Thoracic aorta (tissue), 2 donors: Measurements from ENCODE around the gene SGCD. TPM values are rescaled to one million over a fixed set of nuclear protein-coding genes. Genes with fewer than 3 reads are reported as not detected.

Experiments
- ATAC-seq: fragments of 150-250 bp; one replicate; pipeline ENCODE4 v1.8.0; 2017; ENCODE audit warnings: low read depth; ENCODE audit not compliant: insufficient number of reproducible peaks, low FRiP score
- DNase-seq: peaks from one replicate; pipeline ENCODE4 v3.0.0-alpha.2; 2020; ENCODE audit warnings: low spot score
- H3K27ac ChIP-seq, 2 donors: fragments of 200-600 bp; sonication (generic); 1 replicate in 1 of 2; 2 replicates in 1 of 2; pipeline ENCODE4 v1.5.1; 2016; ENCODE audit warnings: mild to moderate bottlenecking in 2 of 2, moderate library complexity in 2 of 2
- H3K27me3 ChIP-seq: fragments of 200-600 bp; sonication (generic); replicated peaks from 2 replicates; pipeline ENCODE4 v1.6.0; 2016; ENCODE audit warnings: mild to moderate bottlenecking; ENCODE audit not compliant: insufficient read depth
- H3K36me3 ChIP-seq: fragments of 200-600 bp; sonication (generic); one replicate; pipeline ENCODE4 v1.5.1; 2016
- H3K4me1 ChIP-seq, 2 donors: fragments of 200-600 bp; sonication (generic); 1 replicate in 1 of 2; 2 replicates in 1 of 2; pipeline versions ENCODE4 v1.5.1 to v1.6.0; 2016; ENCODE audit warnings: low read depth in 2 of 2, mild to moderate bottlenecking in 1 of 2; ENCODE audit not compliant: control insufficient read depth in 1 of 2
- H3K4me3 ChIP-seq: fragments of 200-600 bp; sonication (generic); 2 replicates; pipeline ENCODE4 v1.5.1; 2016; ENCODE audit warnings: mild to moderate bottlenecking
- H3K9me3 ChIP-seq: fragments of 200-600 bp; sonication (generic); 2 replicates; pipeline ENCODE4 v1.5.1; 2016
- total RNA-seq, 2 donors: library from RNA; depleted of rRNA; stranded (reverse); fragments of >200 nt; gene quantifications; one replicate each; pipeline versions ENCODE4 v1.1.0 to v1.2.3, GENCODE V29; 2016
- TF ChIP-seq, protein P1 (sequence below): fragments of 200-600 bp; sonication (generic); IDR thresholded peaks from one replicate; pipeline ENCODE4 v1.5.1; 2019; ENCODE audit warnings: antibody characterized with exemption

Gene SGCD
- total RNA-seq, 2 donors from 2014 or later, result 20.4 to 40.3 TPM

DNA sequence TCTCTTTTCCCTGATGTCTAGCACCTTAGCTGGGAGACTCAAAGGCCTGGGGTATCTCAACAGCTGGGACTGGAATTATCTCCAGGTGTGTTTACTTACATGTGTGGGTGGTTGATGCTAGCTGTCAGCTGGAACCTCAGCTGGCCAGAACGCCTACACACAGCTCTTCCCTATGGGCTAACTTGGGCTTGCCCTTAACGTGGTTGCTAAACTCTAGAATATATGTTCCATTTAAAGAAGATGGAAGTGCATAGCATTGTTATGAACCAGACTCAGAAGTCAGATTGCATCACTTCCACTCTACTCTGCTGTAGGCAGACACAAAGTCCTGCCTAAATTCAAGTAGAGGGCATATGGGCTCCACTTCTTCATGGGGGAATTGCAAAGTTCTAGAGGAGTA, 29.3 kb downstream of the SGCD start:
- Histone ChIP-seq H3K27me3 (no peaks in the 10 kb centered on the region), H3K27ac (no peak overlapping the region), H3K9me3 (no peaks in the 10 kb centered on the region), H3K36me3 (no peaks in the 10 kb centered on the region), H3K4me3 (no peak overlapping the region), H3K4me1 (no peaks in the 10 kb centered on the region)
- no peak for ATAC-seq
- no peak for DNase-seq
- TF ChIP-seq, protein P1, sequence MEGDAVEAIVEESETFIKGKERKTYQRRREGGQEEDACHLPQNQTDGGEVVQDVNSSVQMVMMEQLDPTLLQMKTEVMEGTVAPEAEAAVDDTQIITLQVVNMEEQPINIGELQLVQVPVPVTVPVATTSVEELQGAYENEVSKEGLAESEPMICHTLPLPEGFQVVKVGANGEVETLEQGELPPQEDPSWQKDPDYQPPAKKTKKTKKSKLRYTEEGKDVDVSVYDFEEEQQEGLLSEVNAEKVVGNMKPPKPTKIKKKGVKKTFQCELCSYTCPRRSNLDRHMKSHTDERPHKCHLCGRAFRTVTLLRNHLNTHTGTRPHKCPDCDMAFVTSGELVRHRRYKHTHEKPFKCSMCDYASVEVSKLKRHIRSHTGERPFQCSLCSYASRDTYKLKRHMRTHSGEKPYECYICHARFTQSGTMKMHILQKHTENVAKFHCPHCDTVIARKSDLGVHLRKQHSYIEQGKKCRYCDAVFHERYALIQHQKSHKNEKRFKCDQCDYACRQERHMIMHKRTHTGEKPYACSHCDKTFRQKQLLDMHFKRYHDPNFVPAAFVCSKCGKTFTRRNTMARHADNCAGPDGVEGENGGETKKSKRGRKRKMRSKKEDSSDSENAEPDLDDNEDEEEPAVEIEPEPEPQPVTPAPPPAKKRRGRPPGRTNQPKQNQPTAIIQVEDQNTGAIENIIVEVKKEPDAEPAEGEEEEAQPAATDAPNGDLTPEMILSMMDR, result no peak

GRCh38 chr5:156359476-156359875, 32.5 kb downstream of the SGCD start:
- DNase-seq (no peak), ATAC-seq (no peak)
- Histone ChIP-seq H3K4me1 (no peaks in the 10 kb centered on the region), H3K27me3 (no peaks in the 10 kb centered on the region), H3K36me3 (no peaks in the 10 kb centered on the region), H3K27ac (no peak overlapping the region), H3K4me3 (no peak overlapping the region), H3K9me3 (no peaks in the 10 kb centered on the region)
- TF ChIP-seq, protein P1, result no peak

GRCh38 chr5:156361436-156362109, 34.6 kb downstream of the SGCD start:
- no peaks in the 10 kb centered on the region for H3K27me3 ChIP-seq
- H3K4me1 ChIP-seq, result no peaks in the 10 kb centered on the region
- no peaks in the 10 kb centered on the region for H3K36me3 ChIP-seq
- no peak for ATAC-seq
- H3K27ac ChIP-seq, result no peak overlapping the region
- no peak for DNase-seq
- no peak overlapping the region for H3K4me3 ChIP-seq
- TF ChIP-seq, protein P1, result no peak
- H3K9me3 ChIP-seq, result no peaks in the 10 kb centered on the region

- Histone ChIP-seq H3K27ac (no peak overlapping the region), H3K27me3 (no peaks in the 10 kb centered on the region), H3K9me3 (no peaks in the 10 kb centered on the region), H3K4me1 (no peaks in the 10 kb centered on the region), H3K36me3 (no peaks in the 10 kb centered on the region), H3K4me3 (no peak overlapping the region)
- TF ChIP-seq, protein P1, result no peak
- ATAC-seq, result no peak
- no peak for DNase-seq
Observed at GRCh38 chr5:156363861-156364260, 36.9 kb downstream of the SGCD start.

DNA sequence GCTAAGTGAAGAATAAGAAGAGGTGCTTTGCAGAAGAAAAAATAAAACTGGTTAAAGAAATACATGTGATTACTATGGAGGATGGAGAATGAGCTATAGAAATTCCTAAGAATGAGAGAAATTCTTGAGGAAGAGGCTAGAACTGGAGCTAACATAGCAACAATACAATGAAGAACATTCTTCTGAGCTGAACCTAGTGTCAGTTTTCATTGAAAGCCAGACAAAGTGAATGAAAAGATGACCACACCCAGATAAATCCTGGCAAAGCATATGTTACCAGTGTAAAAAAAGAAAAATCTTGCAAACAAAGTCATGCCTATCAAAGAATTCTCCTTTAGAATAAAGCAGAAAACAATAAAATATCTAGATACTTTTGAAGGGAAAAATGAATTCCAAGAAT, 39.6 kb downstream of the SGCD start:
- ATAC-seq, result no peak
- H3K4me3 ChIP-seq, result no peak overlapping the region
- H3K27ac ChIP-seq, result no peak overlapping the region
- DNase-seq, result no peak
- no peaks in the 10 kb centered on the region for H3K4me1 ChIP-seq
- TF ChIP-seq, protein P1, result no peak
- H3K9me3 ChIP-seq, result no peaks in the 10 kb centered on the region
- H3K36me3 ChIP-seq, result no peaks in the 10 kb centered on the region
- no peaks in the 10 kb centered on the region for H3K27me3 ChIP-seq
